HG03135 (cell line): ENCODE results near the gene PBRM1.
"Not testable (repeated sequence)": the region's sequence is repeated elsewhere in the genome, so short reads cannot be mapped to it uniquely, and the experiment has no call there.

Source experiments
- ATAC-seq: cut with Tn5 transposase; IDR thresholded peaks from one replicate; pipeline ENCODE4 v1.9.1; 2021; ENCODE audit warnings: mild to moderate bottlenecking, moderate library complexity; ENCODE audit not compliant: unreplicated experiment

The PBRM1 gene

DNA sequence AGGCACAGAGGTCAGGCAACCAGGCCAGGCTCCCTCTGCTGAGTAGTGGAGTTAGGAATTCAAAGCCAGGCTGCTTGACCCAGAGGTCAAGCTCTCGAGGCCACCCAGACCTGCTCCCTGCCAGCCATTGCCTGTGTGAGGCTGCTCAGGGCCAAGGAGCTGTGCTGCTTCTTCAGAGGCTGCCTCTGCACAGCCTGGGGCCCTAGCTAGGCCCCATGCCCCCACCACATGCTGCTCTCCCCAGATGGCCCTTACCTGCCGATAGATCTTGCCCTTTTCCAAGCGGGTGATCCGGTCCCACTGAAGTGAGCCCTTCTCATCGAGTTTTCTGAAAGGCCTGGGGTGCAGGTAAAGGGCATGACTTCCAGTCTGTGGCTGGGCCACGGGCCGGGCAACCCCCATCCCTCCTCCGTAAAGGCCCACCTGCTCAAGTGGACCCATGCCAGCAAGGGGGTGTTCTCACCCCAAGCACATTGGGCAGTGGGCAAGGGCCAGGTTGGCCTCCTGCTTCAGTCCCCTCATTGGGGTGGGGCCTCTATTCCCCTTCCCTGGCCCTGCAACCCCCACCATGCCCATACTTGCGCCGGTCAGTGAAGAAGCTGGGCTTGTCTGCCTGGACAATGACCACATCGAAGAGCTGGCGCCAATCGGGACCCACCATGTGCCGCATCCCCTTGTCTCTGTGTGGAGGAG, 158.5 kb downstream of the PBRM1 start:
- ATAC-seq: no peak

DNA sequence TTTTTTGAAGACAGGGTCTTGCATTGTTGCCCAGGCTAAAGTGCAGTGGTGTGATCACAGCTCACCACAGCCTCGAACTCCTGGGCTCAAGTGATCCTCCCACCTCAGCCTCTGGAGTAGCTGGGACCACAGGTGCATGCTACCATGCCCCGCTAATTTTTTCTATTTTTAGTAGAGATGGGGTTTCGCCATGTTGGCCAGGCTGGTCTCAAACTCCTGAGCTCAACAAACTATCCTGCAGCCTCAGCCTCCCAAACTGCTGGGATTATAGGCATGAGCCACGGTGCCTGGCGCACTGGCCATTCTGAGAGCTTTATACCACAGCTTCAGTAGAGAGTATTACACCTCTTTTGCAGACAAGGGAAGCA, 159.1 kb downstream of the PBRM1 start:
- ATAC-seq: not testable (repeated sequence)

GRCh38 chr3:52525680-52526561, 159.8 kb downstream of the PBRM1 start:
- ATAC-seq: no peak

DNA sequence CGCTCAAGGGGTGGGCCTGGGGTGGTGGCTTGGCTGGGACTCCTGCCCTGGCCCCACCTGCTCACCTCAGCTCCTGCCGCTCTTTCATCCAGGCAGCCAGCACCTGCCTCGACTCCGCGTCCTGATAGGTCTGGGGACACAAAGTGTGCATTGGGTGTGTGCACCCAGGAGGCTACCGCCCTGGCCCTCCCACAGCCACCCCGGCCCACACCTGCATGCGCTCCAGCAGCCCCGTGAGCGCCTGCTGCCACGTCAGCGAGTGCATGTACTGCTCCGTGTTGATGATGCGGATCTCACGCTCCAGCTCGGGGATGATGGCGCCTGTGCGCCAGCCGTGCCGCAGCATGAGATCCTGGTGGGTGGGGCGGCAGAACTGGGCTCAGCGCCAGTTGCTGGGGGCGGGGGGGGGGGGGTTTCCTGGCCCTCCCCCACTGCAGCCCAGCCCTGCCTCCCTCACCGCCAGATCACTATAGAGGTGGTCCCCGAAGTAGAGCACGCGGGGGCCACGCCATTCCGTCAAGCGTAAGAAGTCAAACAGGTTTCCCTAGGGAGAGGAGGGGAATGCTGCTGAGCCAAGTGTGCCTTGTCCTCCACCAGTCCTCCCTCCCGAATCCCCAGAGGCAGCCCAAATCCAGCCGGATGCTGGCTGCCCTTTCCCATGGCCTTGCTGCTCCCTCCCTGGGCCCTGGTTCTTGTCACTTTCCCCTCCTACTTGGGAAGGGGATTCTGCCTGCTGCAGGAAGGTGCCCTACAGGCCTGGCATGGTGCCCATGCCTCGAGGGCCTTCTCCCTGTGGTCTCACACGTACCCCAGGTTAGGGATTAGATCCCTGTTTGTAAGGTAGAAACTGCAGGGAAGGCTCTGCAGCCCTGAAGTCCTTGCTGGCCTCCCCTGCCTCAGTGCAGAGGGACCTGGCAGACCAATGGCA, 160.7 kb downstream of the PBRM1 start:
- ATAC-seq: no peak

DNA sequence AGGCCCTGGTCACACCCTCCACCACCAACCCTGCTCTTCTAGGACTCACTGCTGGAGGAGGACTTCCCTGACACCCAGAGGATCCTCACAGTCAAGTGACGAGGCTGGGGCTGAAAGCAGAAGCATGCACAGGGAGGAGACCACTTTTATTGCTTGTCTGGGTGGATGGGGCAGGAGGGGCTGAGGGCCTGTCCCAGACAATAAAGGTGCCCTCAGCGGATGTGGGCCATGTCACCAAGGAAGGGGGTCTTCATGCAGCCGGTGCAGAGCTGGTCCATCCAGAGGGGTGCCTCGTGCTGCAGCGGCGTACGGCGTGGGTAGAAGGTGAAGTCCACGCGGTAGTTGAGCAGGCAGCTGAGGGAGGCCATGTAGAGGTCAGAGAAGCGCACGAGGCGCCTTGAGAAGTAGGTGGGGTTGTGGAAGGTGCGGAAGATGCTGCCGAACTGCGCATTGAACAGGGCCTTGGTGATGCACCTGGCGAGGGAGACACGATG, 161.4 kb downstream of the PBRM1 start:
- no peak for ATAC-seq

- ATAC-seq: no peak
Measured at GRCh38 chr3:52523386-52524257, 162.1 kb downstream of the PBRM1 start.

- no peak for ATAC-seq
Measured at GRCh38 chr3:52522651-52523251, 163.0 kb downstream of the PBRM1 start.

DNA sequence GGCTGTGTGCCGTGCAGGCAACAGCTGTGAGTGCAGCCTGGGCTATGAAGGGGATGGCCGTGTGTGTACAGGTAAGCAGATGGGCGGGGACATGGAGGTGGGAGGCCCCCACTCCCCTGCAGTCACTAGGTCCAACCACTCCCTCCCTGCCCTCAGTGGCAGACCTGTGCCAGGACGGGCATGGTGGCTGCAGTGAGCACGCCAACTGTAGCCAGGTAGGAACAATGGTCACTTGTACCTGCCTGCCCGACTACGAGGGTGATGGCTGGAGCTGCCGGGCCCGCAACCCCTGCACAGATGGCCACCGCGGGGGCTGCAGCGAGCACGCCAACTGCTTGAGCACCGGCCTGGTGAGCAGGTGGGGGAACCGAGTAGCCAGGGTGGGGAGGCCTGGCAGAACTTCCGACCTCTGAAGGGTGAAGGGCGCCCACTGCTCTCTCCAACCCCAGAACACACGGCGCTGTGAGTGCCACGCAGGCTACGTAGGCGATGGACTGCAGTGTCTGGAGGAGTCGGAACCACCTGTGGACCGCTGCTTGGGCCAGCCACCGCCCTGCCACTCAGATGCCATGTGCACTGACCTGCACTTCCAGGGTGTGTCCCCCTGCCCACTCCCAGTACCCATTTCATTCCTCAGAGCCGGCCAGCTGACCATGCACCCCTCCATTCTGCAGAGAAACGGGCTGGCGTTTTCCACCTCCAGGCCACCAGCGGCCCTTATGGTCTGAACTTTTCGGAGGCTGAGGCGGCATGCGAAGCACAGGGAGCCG, 163.6 kb downstream of the PBRM1 start:
- ATAC-seq: no peak

DNA sequence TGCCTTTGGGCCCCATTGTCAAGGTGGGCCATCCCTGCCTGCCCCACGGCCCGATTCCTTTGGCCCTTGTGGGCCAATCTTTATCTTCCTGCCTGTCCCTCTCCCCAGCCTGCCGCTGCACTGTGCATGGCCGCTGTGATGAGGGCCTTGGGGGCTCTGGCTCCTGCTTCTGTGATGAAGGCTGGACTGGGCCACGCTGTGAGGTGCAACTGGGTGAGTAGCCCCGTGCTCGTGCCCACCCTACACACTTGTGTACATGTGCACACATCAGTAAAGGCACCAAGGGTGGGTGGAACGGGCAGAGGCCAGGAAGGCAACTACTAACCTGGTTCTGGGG, 164.3 kb downstream of the PBRM1 start:
- no peak for ATAC-seq

DNA sequence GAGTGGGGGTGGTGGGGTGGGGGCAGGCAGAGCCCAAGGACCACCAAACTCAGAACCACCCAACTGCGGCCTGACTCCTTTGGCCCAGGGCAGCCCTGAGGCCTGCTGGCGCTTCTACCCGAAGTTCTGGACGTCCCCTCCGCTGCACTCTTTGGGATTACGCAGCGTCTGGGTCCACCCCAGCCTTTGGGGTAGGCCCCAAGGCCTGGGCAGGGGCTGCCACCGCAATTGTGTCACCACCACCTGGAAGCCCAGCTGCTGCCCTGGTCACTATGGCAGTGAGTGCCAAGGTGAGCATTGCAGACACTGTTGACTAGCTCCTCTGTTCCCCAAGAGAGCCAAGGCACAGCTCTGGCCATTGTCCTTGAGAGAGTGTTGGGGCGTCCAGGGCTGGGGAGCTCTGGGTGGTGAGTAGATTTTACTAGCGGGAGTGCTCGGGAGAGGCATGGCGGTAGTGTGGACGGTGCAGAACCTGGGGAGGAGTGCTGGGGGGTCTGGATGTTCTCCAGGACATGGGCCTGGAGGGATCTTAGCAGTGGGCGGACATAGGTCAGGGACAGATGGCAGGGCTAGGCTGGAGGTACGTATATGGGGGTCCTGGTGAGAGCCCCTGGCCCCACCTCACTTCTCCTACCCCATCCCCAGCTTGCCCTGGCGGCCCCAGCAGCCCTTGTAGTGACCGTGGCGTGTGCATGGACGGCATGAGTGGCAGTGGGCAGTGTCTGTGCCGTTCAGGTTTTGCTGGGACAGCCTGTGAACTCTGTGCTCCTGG, 164.8 kb downstream of the PBRM1 start:
- no peak for ATAC-seq

DNA sequence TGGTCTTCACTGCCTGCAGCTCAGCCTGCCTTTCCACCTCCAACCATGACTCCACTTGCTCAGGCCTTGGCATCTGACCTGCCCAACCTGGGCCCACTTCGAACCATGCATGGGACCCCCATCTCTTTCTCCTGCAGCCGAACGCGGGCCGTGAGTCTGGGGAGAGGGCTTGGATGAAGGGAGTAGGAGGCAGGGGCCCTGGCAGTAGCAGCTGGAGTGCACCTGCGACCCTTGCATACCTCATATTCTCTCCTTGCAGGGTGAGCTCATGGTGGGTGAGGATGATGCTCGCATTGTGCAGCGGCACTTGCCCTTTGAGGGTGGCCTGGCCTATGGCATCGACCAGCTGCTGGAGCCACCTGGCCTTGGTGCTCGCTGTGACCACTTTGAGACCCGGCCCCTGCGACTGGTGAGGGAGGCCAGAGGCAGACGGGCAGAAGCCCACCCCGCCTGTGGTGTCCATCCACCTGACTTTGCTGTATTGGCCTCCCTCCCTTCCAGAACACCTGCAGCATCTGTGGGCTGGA, 165.5 kb downstream of the PBRM1 start:
- ATAC-seq: no peak

GRCh38 chr3:52519445-52520140, 166.1 kb downstream of the PBRM1 start:
- ATAC-seq: no peak

GRCh38 chr3:52518723-52519444, 166.8 kb downstream of the PBRM1 start:
- no peak for ATAC-seq

DNA sequence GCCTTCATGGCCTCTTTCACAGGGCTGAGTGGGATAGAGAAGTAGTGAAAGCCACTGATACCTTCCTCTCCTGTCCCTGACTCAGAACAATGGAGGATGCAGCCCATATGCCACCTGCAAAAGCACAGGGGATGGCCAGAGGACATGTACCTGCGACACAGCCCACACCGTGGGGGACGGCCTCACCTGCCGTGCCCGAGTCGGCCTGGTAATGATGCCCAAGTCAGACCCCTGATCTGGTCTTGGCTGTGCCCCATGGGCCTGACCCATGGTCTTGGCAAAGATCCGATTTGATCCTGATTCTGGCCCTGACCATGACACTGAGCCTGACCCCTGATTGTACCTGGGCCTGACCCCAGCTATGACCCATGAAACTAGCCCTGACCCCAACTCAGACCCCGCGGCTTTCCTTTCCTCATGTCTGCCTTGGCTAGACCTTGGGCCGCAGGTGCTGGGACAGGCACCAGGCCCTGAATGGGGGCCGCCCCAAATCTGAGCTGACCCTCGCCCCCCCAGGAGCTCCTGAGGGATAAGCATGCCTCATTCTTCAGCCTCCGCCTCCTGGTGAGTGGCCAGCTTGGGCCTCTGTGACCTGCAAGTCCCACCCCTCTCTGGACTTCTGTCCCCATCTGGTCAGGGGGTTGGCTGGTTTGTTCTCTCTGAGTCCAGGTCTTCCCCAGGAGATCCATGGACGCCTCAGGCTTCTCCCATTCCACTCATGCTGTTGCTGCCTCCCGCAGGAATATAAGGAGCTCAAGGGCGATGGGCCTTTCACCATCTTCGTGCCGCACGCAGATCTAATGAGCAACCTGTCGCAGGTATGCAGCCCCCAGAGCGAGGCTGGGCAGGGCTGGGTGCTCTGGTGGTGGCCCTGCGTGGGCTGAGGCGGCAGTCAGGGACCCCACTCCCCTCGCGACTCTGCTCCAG, 167.7 kb downstream of the PBRM1 start:
- ATAC-seq: no peak

GRCh38 chr3:52516509-52517195, 169.1 kb downstream of the PBRM1 start:
- ATAC-seq: no peak
